ENCODE data around the gene LMCD1. TPM values are rescaled to one million over a fixed set of nuclear protein-coding genes. Genes with fewer than 3 reads are reported as not detected.

LMCD1 gene
- total RNA-seq, 2 experiments from 2014 or later = 2.1 to 2.2 TPM

- CTCF ChIA-PET = no interaction called here
- POLR2A ChIA-PET = no interaction called here
- DNase-seq (no peak), ATAC-seq (no peak)
- intact Hi-C loops (cut with micrococcal nuclease) = no loop called here
- Mint-ChIP-seq H3K4me3 (no peak overlapping the region), H3K27me3 (peaks cover 2% of the 10 kb centered on the region), H3K9me3 (no peaks in the 10 kb centered on the region), H3K36me3 (ENCODE audit: low read depth) (no peaks in the 10 kb centered on the region), H3K27ac (no peak overlapping the region), H3K4me1 (ENCODE audit: low read depth) (no peaks in the 10 kb centered on the region)
- TF ChIP-seq CTCF (IDR thresholded peaks at IDR 0.05) = no peak
Observed at GRCh38 chr3:8537440-8537839, 35.8 kb downstream of the LMCD1 start.

- Mint-ChIP-seq H3K27me3 (peaks cover 2% of the 10 kb centered on the region), H3K4me3 (no peak overlapping the region), H3K4me1 (ENCODE audit: low read depth) (no peaks in the 10 kb centered on the region), H3K36me3 (ENCODE audit: low read depth) (no peaks in the 10 kb centered on the region), H3K27ac (no peak overlapping the region), H3K9me3 (no peaks in the 10 kb centered on the region)
- no peak for TF ChIP-seq CTCF (IDR thresholded peaks at IDR 0.05)
- ATAC-seq (no peak), DNase-seq (no peak)
- intact Hi-C loops (cut with micrococcal nuclease) = no loop called here
- ChIA-PET CTCF (no interaction called here), POLR2A (no interaction called here)
Observed at GRCh38 chr3:8538223-8538622, 36.6 kb downstream of the LMCD1 start.

- peaks cover 2% of the 10 kb centered on the region for H3K27me3 Mint-ChIP-seq
- no peaks in the 10 kb centered on the region for H3K36me3 Mint-ChIP-seq (ENCODE audit: low read depth)
- ChIA-PET POLR2A (no interaction called here), CTCF (no interaction called here)
- DNase-seq (no peak), ATAC-seq (no peak)
- intact Hi-C loops (cut with micrococcal nuclease) = no loop called here
- no peak overlapping the region for H3K4me3 Mint-ChIP-seq
- TF ChIP-seq CTCF (IDR thresholded peaks at IDR 0.05) = no peak
- no peaks in the 10 kb centered on the region for H3K4me1 Mint-ChIP-seq (ENCODE audit: low read depth)
- no peaks in the 10 kb centered on the region for H3K9me3 Mint-ChIP-seq
- H3K27ac Mint-ChIP-seq = no peak overlapping the region
Observed at GRCh38 chr3:8538913-8539312, 37.3 kb downstream of the LMCD1 start.

- Mint-ChIP-seq H3K27ac (no peak overlapping the region), H3K36me3 (ENCODE audit: low read depth) (no peaks in the 10 kb centered on the region), H3K4me3 (no peak overlapping the region), H3K9me3 (no peaks in the 10 kb centered on the region), H3K4me1 (ENCODE audit: low read depth) (no peaks in the 10 kb centered on the region), H3K27me3 (peaks cover 2% of the 10 kb centered on the region)
- ChIA-PET POLR2A (no interaction called here), CTCF (no interaction called here)
- ATAC-seq (no peak), DNase-seq (no peak)
- TF ChIP-seq CTCF (IDR thresholded peaks at IDR 0.05) = no peak
- intact Hi-C loops (cut with micrococcal nuclease) = no loop called here
Observed at GRCh38 chr3:8539419-8539818, 37.8 kb downstream of the LMCD1 start.

GRCh38 chr3:8540456-8540855 is 38.8 kb downstream of the LMCD1 start:
- ChIA-PET CTCF (no interaction called here), POLR2A (no interaction called here)
- ATAC-seq (no peak), DNase-seq (no peak)
- Mint-ChIP-seq H3K27me3 (peaks cover 2% of the 10 kb centered on the region), H3K9me3 (no peaks in the 10 kb centered on the region), H3K4me3 (no peak overlapping the region), H3K27ac (no peak overlapping the region), H3K36me3 (ENCODE audit: low read depth) (no peaks in the 10 kb centered on the region), H3K4me1 (ENCODE audit: low read depth) (no peaks in the 10 kb centered on the region)
- intact Hi-C loops (cut with micrococcal nuclease) = no loop called here
- no peak for TF ChIP-seq CTCF (IDR thresholded peaks at IDR 0.05)
